ENCODE data around the gene GIT2.
"Not testable (repeated sequence)": the region's sequence is repeated elsewhere in the genome, so short reads cannot be mapped to it uniquely, and the experiment has no call there.

The GIT2 gene

DNA sequence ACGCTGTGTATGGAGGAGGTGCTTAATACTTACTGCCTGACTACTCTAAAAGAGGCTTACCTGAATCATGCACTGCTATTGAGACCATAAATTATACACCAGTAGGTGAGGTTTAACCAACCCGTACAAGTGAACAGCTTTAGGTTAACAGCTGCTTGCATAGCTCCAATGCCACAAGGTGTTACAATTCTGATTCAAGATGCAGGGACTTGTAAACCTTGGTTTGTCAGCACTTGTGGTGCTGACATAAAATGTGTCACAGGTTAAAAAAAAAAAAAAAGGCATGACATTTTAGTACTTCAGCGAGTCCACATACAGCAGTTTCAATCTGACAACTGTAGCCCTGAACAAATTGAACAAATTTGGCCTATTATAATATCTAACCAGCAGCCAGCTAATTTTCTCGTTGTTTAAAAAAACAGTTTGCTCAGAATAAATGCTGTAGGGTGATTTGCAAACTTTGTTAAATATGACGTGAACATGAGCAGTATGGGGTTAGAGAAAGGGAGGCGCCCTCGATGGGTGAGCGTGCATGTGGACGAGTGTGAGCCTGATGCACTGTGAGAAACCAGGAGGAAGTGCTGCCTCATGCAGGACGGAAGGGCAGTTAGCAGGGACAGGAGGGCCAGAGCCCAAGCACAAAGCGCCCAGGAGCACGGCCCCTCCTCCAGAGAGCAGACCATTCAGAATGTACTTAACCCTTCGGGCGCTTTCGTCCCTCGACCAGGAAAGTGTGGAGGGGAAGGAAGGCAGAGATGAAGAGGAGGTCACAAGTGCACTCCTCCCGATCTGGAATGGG is 51.4 kb downstream of the GIT2 start:
- DNase-seq, result no peak

- no peak for DNase-seq
Measured at GRCh38 chr12:109943811-109944210, 52.4 kb downstream of the GIT2 start.

- no peak for DNase-seq
Measured at GRCh38 chr12:109940339-109940923, 55.7 kb downstream of the GIT2 start.

DNA sequence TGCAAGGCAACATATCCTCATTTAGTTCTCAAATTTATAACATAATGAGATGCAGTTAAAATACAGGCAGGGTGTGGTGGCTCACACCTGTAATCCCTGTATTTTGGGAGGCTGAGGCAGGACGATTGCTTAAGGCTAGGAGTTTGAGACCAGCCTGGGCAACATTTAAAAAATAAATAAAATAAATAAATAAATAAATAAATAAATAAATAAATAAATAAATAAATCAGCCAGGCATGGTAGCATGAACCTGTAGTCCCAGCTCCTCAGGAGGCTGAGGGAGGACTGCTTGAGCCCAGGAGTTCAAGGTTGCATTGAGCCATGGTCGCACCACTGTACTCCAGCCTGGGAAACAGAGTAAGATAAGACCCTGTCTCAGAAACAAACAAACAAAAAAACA is 56.7 kb downstream of the GIT2 start:
- no peak for DNase-seq

DNA sequence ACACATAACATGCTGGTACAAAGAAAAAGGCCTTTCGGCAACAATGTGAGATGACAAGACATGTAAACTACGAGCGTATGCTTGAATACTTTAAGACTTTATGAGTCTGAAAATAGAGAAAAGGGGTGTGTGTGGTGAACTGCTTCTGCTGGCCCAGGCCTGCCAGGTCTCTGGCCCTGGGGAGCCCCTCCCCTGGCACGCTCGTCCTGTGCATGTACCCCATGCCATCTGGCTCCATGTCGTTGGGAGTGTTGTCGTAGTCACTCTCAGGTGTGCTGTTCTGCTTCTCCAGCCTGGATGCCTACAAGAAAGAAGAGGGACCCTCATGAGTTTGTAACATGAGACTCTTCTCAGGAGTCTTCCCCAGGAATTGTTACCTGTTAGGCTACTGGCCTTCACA is 57.2 kb downstream of the GIT2 start:
- no peak for DNase-seq

- DNase-seq, result no peak
Measured at GRCh38 chr12:109937371-109937770, 58.8 kb downstream of the GIT2 start.

DNA sequence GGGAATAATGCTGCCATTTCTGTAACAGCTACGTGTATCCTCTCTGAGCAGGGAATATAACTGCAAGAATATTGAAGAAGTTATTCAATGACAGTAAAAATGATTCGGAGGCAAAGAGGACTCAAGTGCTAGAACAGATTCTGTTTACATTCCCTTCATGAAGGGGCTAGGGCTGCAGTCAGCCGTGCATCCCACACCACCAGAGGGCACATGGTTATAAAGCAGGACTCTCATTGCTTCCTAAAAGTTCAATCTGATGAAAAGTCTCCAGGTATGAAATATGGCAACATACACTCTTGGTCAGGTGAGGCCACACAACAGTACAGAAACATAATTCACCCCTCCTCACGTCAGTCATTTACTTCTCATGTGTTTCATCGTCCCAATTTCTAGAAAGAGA is 62.1 kb downstream of the GIT2 start:
- no peak for DNase-seq

DNA sequence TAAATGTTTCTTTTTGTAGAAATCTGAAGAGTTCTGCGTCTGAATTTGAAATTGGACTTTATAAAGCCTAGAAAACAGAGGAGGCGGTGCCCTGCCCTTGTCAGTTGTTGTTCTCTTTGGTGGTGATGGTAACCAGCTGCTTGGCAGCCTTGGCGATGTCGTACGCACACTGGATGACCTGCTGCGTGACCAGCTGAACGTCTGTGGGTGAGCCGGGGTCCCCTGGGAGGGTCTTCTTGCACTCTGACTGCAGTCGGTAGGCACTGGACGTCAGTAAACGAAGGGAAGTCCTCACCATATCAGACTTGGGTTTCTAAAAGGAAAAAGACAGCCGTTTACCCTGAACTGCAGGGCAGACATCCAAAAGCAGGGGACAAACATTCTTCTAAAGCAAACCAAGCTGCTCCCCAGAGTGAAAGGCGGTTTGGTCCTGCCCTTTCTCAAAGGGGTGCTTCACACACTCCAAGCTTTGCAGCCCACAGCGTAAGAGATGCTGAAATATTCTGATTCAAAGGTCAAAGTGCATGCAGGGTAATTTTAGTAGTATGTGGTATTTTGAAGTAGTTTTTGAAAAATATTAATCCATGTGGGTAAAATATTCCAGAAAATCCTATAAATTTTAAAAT is 63.2 kb downstream of the GIT2 start:
- no peak for DNase-seq

DNA sequence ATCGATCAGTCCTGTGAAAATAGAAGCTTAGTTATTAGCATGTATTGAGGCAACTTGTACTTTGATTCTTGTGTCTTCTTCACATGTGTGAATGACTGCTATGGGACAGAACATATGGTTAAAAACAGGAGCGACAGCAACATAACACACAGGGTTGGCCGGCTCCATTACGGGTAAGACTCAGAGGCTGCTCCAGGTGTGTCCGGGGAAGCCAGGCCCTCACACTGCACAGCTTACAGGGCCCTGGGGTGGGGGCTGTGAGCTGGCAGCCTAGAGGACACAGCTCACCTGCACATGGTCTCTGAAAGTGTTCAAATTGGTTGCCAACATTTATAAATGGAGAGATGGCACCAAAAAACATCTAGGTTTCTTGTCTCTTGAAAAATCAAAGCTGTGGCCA is 65.0 kb downstream of the GIT2 start:
- DNase-seq, result no peak

- no peak for DNase-seq
Measured at GRCh38 chr12:109930028-109930800, 66.0 kb downstream of the GIT2 start.

- DNase-seq, result not testable (repeated sequence)
Measured at GRCh38 chr12:109929326-109929725, 66.8 kb downstream of the GIT2 start.

DNA sequence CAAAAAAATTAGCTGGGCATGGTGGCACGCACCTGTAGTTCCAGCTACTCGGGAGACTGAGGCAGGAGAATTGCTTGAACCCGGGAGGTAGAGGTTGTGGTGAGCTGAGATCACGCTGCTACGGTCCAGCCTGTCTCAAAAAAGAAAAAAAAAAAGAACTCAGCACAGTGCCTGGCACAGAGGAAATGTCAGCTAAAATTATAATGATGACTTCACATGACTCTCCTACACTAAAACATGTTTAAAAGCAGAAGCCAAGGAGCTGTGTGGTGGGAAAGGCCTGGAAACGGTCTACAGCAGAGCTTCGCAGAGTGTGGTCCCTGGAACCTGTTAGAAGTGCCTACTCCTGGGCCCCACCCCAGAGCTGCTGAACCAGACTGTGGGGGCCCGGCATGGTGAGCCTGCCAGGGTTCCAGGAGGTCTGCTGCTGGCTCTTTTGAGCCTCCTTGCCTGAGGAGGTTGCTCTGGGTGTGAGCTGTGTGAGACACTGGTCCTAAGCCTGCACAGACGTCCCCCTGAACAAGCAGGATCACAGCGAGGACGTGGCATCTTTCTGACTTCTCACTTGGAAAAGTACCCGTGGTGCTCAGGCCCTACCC is 68.0 kb downstream of the GIT2 start:
- DNase-seq, result no peak

DNA sequence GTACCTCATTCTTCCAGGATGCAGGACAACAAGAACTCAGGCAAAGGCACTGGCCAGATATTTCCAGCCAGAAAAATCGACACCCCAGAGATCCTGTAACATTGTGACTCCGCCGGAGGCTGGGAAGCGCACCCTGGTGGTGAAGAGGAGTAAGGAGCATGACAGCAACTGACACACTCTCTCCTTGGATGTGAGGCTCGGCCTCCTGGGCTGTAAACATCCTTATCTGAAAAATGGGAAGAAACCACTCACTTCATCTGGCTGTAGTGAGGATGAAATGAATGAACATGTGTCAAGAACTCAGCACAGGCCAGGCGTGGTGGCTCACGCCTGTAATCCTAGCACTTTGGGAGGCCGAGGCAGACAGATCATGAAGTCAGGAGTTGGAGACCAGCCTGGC is 68.5 kb downstream of the GIT2 start:
- no peak for DNase-seq

GRCh38 chr12:109926488-109927210 is 69.5 kb downstream of the GIT2 start:
- no peak for DNase-seq

DNA sequence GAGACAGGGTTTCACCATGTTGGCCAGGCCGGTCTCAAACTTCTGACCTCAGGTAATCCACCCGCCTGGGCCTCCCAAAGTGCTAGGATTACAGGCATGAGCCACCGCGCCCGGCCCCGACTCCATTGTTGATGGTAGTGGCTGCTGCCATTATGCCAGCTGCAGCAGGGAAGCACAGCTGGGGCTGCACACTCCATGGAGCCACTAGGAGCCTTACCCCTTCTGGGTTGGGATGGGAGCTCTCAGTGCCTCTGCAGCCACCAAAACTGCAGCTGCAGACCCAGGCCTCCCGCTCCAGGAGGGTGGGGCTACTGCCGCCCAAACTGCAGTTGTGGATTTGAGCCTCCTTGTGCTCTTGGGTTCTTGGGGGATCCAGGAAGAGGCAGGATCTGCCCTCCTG is 70.2 kb downstream of the GIT2 start:
- no peak for DNase-seq

DNA sequence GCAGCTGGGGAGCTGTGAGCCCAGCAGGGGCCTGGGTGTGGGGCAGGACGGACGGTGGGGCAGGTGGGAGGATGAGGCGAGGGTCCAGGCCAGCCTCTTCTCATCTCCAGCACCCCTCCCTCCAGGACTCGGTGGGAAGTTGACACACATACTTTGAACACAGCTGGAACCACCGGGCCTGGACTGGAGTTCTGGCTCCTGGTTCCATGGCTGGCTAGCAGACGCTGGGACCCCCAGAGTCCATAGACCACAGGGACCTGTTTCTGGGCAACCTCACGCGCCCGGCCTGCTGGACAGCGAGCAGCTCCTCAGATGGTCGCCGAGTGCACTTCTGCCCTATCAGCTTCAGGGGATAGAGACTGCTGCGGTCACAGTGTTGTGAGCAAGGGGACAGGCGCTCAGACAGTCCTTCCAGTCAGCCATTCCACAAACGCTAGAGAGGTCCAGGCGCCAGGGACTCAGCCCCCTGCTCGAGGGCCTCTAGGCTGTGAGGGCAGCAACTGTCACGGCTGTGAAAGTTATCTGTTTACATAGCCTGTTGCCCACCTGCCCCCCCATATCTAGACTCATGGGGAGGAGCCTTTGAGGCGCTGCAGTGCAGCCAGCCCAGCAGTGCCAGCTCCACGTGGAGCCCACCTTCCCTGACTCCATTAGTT is 70.9 kb downstream of the GIT2 start:
- DNase-seq, result no peak

DNA sequence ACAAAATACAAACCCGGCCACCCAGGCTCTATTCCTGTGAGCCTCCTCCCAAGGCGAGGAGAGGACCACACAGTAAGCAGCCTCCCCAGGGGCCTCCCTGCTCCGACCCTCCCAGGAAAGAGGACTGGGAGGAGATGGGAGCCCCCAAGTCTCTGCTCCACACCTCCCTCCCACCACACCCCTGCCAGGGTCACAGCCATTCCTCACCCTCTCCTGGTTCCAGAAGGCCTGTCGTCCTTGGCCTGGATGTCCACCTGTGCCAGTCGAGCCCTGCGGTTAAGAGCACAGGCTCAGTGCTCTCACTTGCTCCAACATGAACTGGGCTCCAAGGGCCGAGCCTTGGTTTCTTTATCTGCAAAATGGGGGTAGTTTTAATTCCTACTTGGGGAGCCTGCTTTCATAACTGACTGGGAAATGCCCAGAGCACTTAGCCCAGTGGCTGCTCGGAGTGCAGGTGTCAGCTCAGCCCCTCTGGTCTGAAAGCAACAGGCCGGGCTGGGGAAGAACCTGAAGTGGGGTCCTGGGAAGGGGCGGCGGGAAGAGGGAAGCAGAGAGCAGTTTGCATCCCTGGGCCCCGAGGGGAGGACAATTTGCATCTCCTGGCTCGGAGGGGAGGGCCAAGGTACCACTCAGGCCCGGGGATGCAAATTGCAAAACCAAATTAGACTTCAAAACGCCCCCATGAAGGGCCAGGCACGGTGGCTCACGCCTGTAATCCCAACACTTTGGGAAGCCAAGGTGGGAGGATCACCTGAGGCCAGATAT is 72.5 kb downstream of the GIT2 start:
- no peak for DNase-seq

DNA sequence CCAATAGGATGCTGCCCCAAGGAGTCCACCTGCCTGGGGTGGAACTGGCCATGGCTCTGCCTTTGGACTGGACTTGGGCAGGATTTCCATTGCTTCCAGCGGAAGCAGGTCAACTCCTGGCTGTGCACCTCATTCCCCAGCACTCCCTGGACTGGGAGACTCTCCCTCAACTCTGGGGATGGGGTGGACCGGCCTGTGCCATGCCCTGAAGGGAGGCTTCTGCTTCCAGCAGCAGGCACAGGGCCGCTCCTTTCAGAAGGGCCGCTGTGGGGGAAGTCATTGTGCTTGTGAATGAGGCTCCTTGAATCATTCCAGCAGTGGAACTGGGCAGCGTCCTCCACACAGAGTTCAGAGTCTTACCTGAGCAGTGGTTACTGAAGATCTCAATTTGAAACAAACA is 73.1 kb downstream of the GIT2 start:
- no peak for DNase-seq

- DNase-seq, result no peak
Measured at GRCh38 chr12:109921982-109922381, 74.2 kb downstream of the GIT2 start.

DNA sequence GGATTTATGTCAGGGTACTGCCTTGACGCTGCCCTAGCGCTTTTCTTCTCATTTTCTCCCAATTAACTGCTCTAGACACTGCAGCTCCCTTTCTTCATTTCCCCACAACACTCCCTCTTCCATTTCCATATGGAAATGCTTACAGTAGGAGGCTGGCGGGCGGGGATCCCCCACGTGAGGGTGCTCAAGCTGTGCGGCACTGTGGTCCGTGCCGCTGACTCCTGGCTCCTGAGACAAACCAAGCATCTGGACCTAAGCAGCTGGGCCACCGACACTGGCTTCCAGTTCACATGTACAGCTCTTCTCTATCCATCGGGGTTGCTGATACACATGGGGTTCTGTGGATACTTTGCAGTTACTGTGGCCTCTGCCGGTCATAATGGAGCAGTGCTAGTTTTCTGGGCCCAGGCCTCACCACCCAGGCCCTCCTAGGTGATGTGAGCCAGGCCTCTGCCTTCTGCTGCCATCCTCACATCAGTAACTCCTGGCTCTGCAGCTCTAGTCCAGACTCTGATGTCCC is 75.8 kb downstream of the GIT2 start:
- no peak for DNase-seq

DNA sequence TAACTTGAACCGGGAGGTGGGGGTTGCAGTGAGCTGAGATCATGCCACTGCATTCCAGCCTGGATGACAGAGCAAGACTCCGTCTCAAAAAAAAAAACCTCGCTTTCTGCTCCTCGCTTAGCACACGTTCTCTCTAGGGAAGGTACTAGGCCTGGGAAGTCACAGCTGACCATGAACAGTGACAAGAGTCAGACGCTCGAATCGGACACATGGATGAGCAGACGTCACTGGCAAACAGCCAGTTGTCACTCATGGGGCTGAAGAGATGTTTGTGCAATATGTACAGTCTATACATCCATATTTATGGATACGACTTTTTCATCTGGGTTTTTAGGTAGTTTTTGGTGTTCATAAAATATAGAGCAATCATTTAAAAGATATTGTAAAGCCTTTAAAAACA is 76.7 kb downstream of the GIT2 start:
- no peak for DNase-seq

Data from MV-4-11 (cell line).